ENCODE results near the gene SUSD3. TPM values are rescaled to one million over a fixed set of nuclear protein-coding genes. Genes with fewer than 3 reads are reported as not detected.

Gene SUSD3
- total and polyA plus RNA-seq, 2 of the 8 experiments (the other 6 are each of a cell fraction or from before 2014, with no cell fraction given), result 5.5 to 35.4 TPM

DNA sequence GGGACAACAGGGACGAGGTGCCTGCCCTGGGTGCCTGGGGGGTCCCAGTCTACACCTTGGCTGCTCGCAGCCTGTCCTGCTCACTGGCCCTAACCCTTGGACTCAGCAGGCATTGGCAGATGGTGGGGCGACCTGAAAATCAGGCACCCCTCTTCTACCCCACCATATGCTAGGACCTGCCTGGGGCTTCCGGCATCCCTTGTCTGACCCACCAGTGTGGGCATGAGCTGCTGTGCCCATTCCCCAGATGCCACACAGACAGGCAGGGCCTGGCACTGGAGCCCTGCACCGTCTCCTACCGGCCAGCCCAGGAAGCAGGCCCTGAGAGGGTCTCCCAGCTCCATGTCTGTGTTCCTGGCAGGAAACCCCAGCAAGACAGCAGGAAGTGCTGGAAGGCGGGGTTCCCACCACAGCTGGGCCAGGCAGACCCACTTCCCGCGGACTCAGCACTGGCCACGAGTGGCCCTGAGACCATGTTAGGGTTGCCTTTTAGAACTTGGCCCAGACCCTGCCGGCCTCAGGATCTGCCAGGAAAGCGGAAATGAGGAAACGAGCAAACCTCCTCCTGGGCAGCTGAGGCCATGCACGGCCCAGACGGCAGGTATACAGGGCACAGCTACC, 72.5 kb downstream of the SUSD3 start:
- no peak overlapping the region for H3K9ac ChIP-seq (replicated peaks in 1 of 4; ENCODE audit: extremely low read depth in 1 of 4, low read depth in 3 of 4, low read length in 3 of 4)
- peaks cover 0 to 11% of the 10 kb centered on the region in 2 experiments; a peak in 1 of 4 replicates for H3K79me2 ChIP-seq (ENCODE audit: control insufficient read depth in 1 of 2, insufficient read depth in 2 of 2, low read length in 2 of 2)
- H3K27me3 ChIP-seq (replicated peaks in 1 of 4; ENCODE audit: control insufficient read depth in 3 of 4, extremely low read depth in 1 of 4, insufficient read depth in 3 of 4, low read length in 3 of 4), result peaks cover 0 to 11% (median 10%) of the 10 kb centered on the region in 4 experiments; a peak in 5 of 7 replicates
- H2BK12ac ChIP-seq (ENCODE audit: low read depth, low read length), result peak overlapping the region; percentile 68; the same call in 1 of the 2 replicates
- H3K79me1 ChIP-seq (ENCODE audit: low read depth, low read length), result peaks cover 12% of the 10 kb centered on the region; the same call in 1 of the 2 replicates
- POLR2A ChIA-PET (ENCODE audit: partially characterized antibody), result interaction anchor here (1.4 to 1.5 kb wide), 2 partner anchors 11 to 14 kb away, joined by 3 to 4 read pairs; no protein-coding TSS in a partner anchor
- no peak overlapping the region for H4K8ac ChIP-seq (ENCODE audit: extremely low read depth, insufficient read depth, low read length)
- peaks cover 17% of the 10 kb centered on the region; the same call in 1 of the 2 replicates for H3K23me2 ChIP-seq (ENCODE audit: low read depth, low read length)
- DNase-seq (ENCODE audit: low read depth in 1 of 2, low spot score in 2 of 2) (no peak), FAIRE-seq (no peak)
- H2AFZ ChIP-seq (ENCODE audit: low read length), result no peak overlapping the region
- H3K14ac ChIP-seq (ENCODE audit: insufficient read length), result no peak overlapping the region
- H2BK5ac ChIP-seq (ENCODE audit: low read depth, low read length), result peak overlapping the region; percentile 75; the same call in 1 of the 2 replicates
- H3K23ac ChIP-seq (ENCODE audit: insufficient read length), result no peak overlapping the region
- H2BK120ac ChIP-seq (replicated peaks; ENCODE audit: low read depth, low read length), result no peak overlapping the region
- H3K4me1 ChIP-seq (replicated peaks in 1 of 4; ENCODE audit: control insufficient read depth in 3 of 4, insufficient read depth in 4 of 4, low read length in 3 of 4), result peaks cover 0 to 43% (median 28%) of the 10 kb centered on the region in 4 experiments; a peak in 6 of 7 replicates
- no peak overlapping the region for H4K91ac ChIP-seq (replicated peaks; ENCODE audit: insufficient read length, low read length)
- H3K9me3 ChIP-seq (ENCODE audit: insufficient read depth in 2 of 2, low read depth in 1 of 2, low read length in 1 of 2), result no peaks in the 10 kb centered on the region
- no peak overlapping the region for H3K4me2 ChIP-seq (ENCODE audit: insufficient read depth in 1 of 2, low read depth in 2 of 2, low read length in 2 of 2)
- no peak overlapping the region for H3K4me3 ChIP-seq (ENCODE audit: extremely low read depth in 1 of 4, insufficient read depth in 2 of 4, low read depth in 3 of 4, low read length in 4 of 4)
- no peak overlapping the region for H3K27ac ChIP-seq (ENCODE audit: low read depth, low read length)
- 88% methylated on average over 15 of the region's 15 CpGs; no CpG with 5 or more reads in 1 of the 2 experiments for WGBS, 2 experiments (ENCODE audit: extremely low coverage in 1 of 2, insufficient coverage in 1 of 2, insufficient read length in 1 of 2, insufficient replicate concordance in 2 of 2, low coverage in 1 of 2, low lambda C conversion rate in 2 of 2, missing lambda C conversion rate in 1 of 2)
- H3K56ac ChIP-seq (replicated peaks; ENCODE audit: insufficient read length, low read depth, low read length), result no peak overlapping the region
- H3K4ac ChIP-seq (replicated peaks; ENCODE audit: insufficient read length, low read depth, low read length), result no peak overlapping the region
- H3K18ac ChIP-seq (ENCODE audit: extremely low read depth, low read length), result peak overlapping the region; percentile 51; the same call in 1 of the 2 replicates
- CTCF ChIA-PET (ENCODE audit: partially characterized antibody), result interaction anchor here (0.7 to 3.5 kb wide), 6 partner anchors 15 to 171 kb away, joined by 3 to 17 read pairs (median 3); no protein-coding TSS in a partner anchor
- no peak overlapping the region for H2AK5ac ChIP-seq (ENCODE audit: low read depth, low read length)
- H2BK15ac ChIP-seq (ENCODE audit: low read length), result 0 out of 2 replicates have a peak overlapping the region, but pooled peaks have one; percentile 61
- no peaks in the 10 kb centered on the region for H3K36me3 ChIP-seq (ENCODE audit: control insufficient read depth in 2 of 4, insufficient read depth in 4 of 4, low read length in 3 of 4)
- H2BK20ac ChIP-seq (ENCODE audit: low read length), result no peak overlapping the region
- H4K20me1 ChIP-seq (replicated peaks in 1 of 2; ENCODE audit: control insufficient read depth in 1 of 2, insufficient read depth in 2 of 2, low read length in 2 of 2), result peaks cover 0 to 12% of the 10 kb centered on the region in 2 experiments
- no peak overlapping the region for H4K5ac ChIP-seq (ENCODE audit: insufficient read length, low read depth, low read length)
- no peak for TF ChIP-seq TEAD4 (IDR thresholded peaks at IDR 0.05; ENCODE audit: low read depth, low read length)
- no peak for TF ChIP-seq CBX8 (IDR thresholded peaks at IDR 0.05; ENCODE audit: borderline replicate concordance, low read depth, low read length)
- TF ChIP-seq HDAC6 (IDR thresholded peaks at IDR 0.05; ENCODE audit: low read depth, low read length), result no peak
- no peak for TF ChIP-seq NANOG (IDR thresholded peaks at IDR 0.05; ENCODE audit: insufficient read depth, low read depth, low read length, poor library complexity, severe bottlenecking)
- no peak for TF ChIP-seq SAP30 (IDR thresholded peaks at IDR 0.05; ENCODE audit: insufficient read depth, insufficient replicate concordance, low read length)
- TF ChIP-seq TCF12 (IDR thresholded peaks at IDR 0.05; ENCODE audit: low read depth, low read length), result no peak
- TF ChIP-seq FOSL1 (IDR thresholded peaks at IDR 0.05; ENCODE audit: insufficient read depth, low read depth, low read length), result no peak
- TF ChIP-seq TAF7 (optimal IDR thresholded peaks at IDR 0.05; ENCODE audit: borderline replicate concordance, low read depth, low read length), result no peak
- no peak for TF ChIP-seq GTF2F1 (IDR thresholded peaks at IDR 0.05; ENCODE audit: borderline replicate concordance, low read depth, low read length)
- no peak for TF ChIP-seq SP2 (IDR thresholded peaks at IDR 0.05; ENCODE audit: low read length)
- no peak for TF ChIP-seq EGR1 (IDR thresholded peaks at IDR 0.05; ENCODE audit: borderline replicate concordance, low read depth, low read length)
- TF ChIP-seq SRF (IDR thresholded peaks at IDR 0.05; ENCODE audit: low read depth, low read length), result no peak

Data from H1 (cell line).